ENCODE measurements around the gene UFL1.
"Not testable (repeated sequence)": the region's sequence is repeated elsewhere in the genome, so short reads cannot be mapped to it uniquely, and the experiment has no call there.

The UFL1 gene

DNA sequence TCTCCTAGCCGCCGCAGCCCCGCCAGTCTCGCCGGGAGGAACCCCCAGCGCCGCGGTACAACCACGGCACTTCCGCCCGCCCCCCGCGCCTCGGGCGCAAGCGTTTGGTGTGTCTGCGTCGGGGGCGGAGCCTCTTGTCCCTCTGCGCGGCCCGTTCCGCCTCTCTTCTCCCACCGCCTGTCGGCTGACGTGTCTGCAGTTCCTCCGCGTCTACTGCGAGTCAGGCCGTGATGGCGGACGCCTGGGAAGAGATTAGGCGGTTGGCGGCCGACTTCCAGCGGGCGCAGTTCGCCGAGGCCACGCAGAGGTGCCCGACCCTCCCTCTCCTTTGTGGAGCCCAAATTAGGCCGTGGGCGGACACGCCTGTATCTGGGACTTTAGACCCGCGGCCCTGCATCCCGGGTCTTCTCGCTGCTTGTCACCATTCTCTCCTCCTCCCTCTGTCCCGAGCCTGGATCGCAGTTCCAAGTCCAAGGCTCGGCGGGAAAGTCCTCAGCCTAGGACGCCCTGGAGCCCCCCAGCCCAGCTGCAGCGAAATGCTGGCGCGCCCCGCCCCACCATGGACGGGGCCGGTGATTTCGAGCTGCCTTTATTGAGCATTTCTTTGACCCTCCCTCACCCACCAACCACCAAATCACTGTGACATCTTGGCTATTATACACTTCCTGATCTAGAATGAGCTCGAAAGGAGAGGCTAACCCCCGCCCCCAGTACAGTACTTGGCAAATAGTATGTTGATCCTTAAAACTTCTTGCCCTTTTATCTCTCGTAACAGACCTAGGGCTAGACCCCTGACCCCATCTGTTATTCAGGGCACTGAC, at the start of gene UFL1:
Gene UFL1, plus strand, starts transcription at position 163 of the 821 bp plus-strand sequence. Its CDS starts 68 bp downstream, at position 231.
- Histone ChIP-seq H2AFZ (ENCODE audit: low read depth, low read length) (peak within 1 kb of the TSS; percentile 73; the same call in 1 of the 2 replicates), H3K9me3 (ENCODE audit: insufficient read depth, low read length) (no peaks in the 10 kb centered on the region), H3K36me3 (replicated peaks; ENCODE audit: low read depth, low read length) (peaks cover 2% of the 10 kb centered on the region), H3K27ac (ENCODE audit: low read length) (peak within 1 kb of the TSS; percentile 71), H3K79me2 (ENCODE audit: low read length) (peaks cover 30% of the 10 kb centered on the region), H3K9ac (ENCODE audit: low read length) (peak within 1 kb of the TSS; percentile 90), H3K27me3 (ENCODE audit: low read depth, low read length) (no peaks in the 10 kb centered on the region), H3K4me1 (ENCODE audit: low read length) (peaks cover 16% of the 10 kb centered on the region), H3K4me3 (ENCODE audit: low read length) (peak within 1 kb of the TSS; percentile 89), H4K20me1 (ENCODE audit: insufficient read depth, low read length) (no peaks in the 10 kb centered on the region), H3K4me2 (ENCODE audit: low read length) (peak within 1 kb of the TSS; percentile 74)
- no peak for TF ChIP-seq EZH2phosphoT487 (IDR thresholded peaks at IDR 0.05; ENCODE audit: low read depth)
- TF ChIP-seq, protein P1, sequence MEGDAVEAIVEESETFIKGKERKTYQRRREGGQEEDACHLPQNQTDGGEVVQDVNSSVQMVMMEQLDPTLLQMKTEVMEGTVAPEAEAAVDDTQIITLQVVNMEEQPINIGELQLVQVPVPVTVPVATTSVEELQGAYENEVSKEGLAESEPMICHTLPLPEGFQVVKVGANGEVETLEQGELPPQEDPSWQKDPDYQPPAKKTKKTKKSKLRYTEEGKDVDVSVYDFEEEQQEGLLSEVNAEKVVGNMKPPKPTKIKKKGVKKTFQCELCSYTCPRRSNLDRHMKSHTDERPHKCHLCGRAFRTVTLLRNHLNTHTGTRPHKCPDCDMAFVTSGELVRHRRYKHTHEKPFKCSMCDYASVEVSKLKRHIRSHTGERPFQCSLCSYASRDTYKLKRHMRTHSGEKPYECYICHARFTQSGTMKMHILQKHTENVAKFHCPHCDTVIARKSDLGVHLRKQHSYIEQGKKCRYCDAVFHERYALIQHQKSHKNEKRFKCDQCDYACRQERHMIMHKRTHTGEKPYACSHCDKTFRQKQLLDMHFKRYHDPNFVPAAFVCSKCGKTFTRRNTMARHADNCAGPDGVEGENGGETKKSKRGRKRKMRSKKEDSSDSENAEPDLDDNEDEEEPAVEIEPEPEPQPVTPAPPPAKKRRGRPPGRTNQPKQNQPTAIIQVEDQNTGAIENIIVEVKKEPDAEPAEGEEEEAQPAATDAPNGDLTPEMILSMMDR (IDR thresholded peaks at IDR 0.05; ENCODE audit: low read depth, low read length): no peak

DNA sequence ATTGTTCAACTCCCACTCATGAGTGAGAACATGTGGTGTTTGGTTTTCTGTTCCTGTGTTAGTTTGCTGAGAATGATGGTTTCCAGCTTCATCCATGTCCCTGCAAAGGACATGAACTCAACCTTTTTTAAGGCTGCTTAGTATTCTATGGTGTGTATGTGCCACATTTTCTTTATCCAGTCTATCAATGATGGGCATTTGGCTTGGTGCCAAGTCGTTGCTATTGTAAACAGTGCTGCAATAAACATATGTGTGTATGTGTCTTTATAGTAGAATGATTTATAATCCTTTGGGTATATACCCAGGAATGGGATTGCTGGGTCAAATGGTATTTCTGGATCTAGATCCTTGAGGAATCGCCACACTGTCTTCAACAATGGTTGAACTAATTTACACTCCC, 49.3 kb upstream of the UFL1 start:
- H3K9me3 ChIP-seq (ENCODE audit: insufficient read depth, low read length); H3K27ac ChIP-seq (ENCODE audit: low read length); H3K4me2 ChIP-seq (ENCODE audit: low read length); H3K36me3 ChIP-seq (replicated peaks; ENCODE audit: low read depth, low read length); H4K20me1 ChIP-seq (ENCODE audit: insufficient read depth, low read length); H2AFZ ChIP-seq (ENCODE audit: low read depth, low read length); H3K4me3 ChIP-seq (ENCODE audit: low read length); H3K4me1 ChIP-seq (ENCODE audit: low read length); H3K9ac ChIP-seq (ENCODE audit: low read length); H3K27me3 ChIP-seq (ENCODE audit: low read depth, low read length); H3K79me2 ChIP-seq (ENCODE audit: low read length): not testable (repeated sequence)

DNA sequence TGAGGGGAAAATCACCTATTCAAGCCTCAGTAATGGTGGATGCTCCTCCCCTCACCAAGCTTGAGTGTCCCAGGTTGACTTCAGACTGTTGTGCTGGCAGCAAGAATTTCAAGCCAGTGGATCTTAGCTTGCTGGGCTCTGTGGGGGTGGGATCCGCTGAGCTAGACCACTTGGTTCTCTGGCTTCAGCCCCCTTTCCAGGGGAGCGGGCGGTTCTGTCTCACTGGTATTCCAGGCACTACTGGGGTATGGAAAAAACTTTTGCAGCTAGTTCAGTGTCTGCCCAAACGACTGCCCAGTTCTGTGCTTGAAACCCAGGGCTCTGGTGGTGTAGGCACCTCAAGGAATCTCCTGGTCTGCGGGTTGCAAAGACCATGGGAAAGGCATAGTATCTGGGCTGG, 42.9 kb upstream of the UFL1 start:
- Histone ChIP-seq H4K20me1 (ENCODE audit: insufficient read depth, low read length) (no peaks in the 10 kb centered on the region), H3K36me3 (replicated peaks; ENCODE audit: low read depth, low read length) (no peaks in the 10 kb centered on the region), H3K79me2 (ENCODE audit: low read length) (no peaks in the 10 kb centered on the region), H2AFZ (ENCODE audit: low read depth, low read length) (no peak overlapping the region), H3K9me3 (ENCODE audit: insufficient read depth, low read length) (no peaks in the 10 kb centered on the region), H3K4me2 (ENCODE audit: low read length) (no peak overlapping the region), H3K4me1 (ENCODE audit: low read length) (no peaks in the 10 kb centered on the region), H3K27me3 (ENCODE audit: low read depth, low read length) (no peaks in the 10 kb centered on the region), H3K9ac (ENCODE audit: low read length) (no peak overlapping the region), H3K27ac (ENCODE audit: low read length) (no peak overlapping the region), H3K4me3 (ENCODE audit: low read length) (no peak overlapping the region)
- TF ChIP-seq, protein P1 (IDR thresholded peaks at IDR 0.05; ENCODE audit: low read depth, low read length): no peak
- TF ChIP-seq EZH2phosphoT487 (IDR thresholded peaks at IDR 0.05; ENCODE audit: low read depth): no peak

DNA sequence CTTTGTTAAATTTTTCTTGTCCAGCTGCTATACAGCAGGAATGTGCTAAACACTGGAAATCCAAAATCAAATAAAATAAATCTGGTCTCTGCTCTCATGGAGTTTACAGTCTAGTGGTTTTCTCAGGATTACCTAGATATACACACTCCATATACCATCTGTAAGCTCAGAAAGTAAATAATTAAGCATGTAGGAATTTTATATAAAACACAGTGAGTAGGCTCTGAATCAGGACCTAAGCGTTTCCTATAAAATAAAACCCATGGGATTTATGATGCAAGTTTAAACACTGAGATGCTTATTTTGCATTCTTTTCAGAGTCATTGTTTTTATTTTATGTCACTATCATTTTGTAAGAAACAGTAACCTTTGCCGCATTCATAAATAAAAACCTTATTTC, 29.7 kb upstream of the UFL1 start:
- no peaks in the 10 kb centered on the region for H3K27me3 ChIP-seq (ENCODE audit: low read depth, low read length)
- no peak overlapping the region for H3K4me2 ChIP-seq (ENCODE audit: low read length)
- H3K4me1 ChIP-seq (ENCODE audit: low read length): no peaks in the 10 kb centered on the region
- H3K9ac ChIP-seq (ENCODE audit: low read length): no peak overlapping the region
- TF ChIP-seq, protein P1 (IDR thresholded peaks at IDR 0.05; ENCODE audit: low read depth, low read length): no peak
- TF ChIP-seq EZH2phosphoT487 (IDR thresholded peaks at IDR 0.05; ENCODE audit: low read depth): no peak
- no peaks in the 10 kb centered on the region for H3K36me3 ChIP-seq (replicated peaks; ENCODE audit: low read depth, low read length)
- no peak overlapping the region for H2AFZ ChIP-seq (ENCODE audit: low read depth, low read length)
- no peaks in the 10 kb centered on the region for H4K20me1 ChIP-seq (ENCODE audit: insufficient read depth, low read length)
- H3K4me3 ChIP-seq (ENCODE audit: low read length): no peak overlapping the region
- no peaks in the 10 kb centered on the region for H3K9me3 ChIP-seq (ENCODE audit: insufficient read depth, low read length)
- no peak overlapping the region for H3K27ac ChIP-seq (ENCODE audit: low read length)
- no peaks in the 10 kb centered on the region for H3K79me2 ChIP-seq (ENCODE audit: low read length)

All from OCI-LY3 (cell line).